Muscle layer of colon (tissue), 2 donors: ENCODE measurements around the gene EEF1AKMT4.

Experiments used
- H3K27ac ChIP-seq: one replicate; pipeline ENCODE4 v1.7.0; 2013; ENCODE audit warnings: low read depth, mild to moderate bottlenecking, low read length, moderate library complexity
- H3K27me3 ChIP-seq, 2 donors: one replicate each; pipeline ENCODE4 v1.7.0; 2013; ENCODE audit warnings: low read length in 2 of 2, mild to moderate bottlenecking in 2 of 2; ENCODE audit not compliant: insufficient read depth in 2 of 2, control insufficient read depth in 1 of 2
- H3K36me3 ChIP-seq: one replicate; pipeline ENCODE4 v1.7.0; 2013; ENCODE audit warnings: mild to moderate bottlenecking, low read length; ENCODE audit not compliant: insufficient read depth
- H3K4me1 ChIP-seq: one replicate; pipeline ENCODE4 v1.7.0; 2013; ENCODE audit warnings: mild to moderate bottlenecking, low read length; ENCODE audit not compliant: insufficient read depth
- H3K4me3 ChIP-seq, 2 donors: one replicate each; pipeline ENCODE4 v1.7.0; 2013; ENCODE audit warnings: low read length in 2 of 2, low read depth in 1 of 2, mild to moderate bottlenecking in 1 of 2, moderate library complexity in 1 of 2
- H3K9ac ChIP-seq: one replicate; pipeline ENCODE4 v1.7.0; 2013; ENCODE audit warnings: low read length
- H3K9me3 ChIP-seq: one replicate; pipeline ENCODE4 v1.7.0; 2013; ENCODE audit warnings: mild to moderate bottlenecking, low read length
- donor health status: abdominal sarcoma.
- donor health status: Adenocarcinoma of cecum.

EEF1AKMT4 gene

DNA sequence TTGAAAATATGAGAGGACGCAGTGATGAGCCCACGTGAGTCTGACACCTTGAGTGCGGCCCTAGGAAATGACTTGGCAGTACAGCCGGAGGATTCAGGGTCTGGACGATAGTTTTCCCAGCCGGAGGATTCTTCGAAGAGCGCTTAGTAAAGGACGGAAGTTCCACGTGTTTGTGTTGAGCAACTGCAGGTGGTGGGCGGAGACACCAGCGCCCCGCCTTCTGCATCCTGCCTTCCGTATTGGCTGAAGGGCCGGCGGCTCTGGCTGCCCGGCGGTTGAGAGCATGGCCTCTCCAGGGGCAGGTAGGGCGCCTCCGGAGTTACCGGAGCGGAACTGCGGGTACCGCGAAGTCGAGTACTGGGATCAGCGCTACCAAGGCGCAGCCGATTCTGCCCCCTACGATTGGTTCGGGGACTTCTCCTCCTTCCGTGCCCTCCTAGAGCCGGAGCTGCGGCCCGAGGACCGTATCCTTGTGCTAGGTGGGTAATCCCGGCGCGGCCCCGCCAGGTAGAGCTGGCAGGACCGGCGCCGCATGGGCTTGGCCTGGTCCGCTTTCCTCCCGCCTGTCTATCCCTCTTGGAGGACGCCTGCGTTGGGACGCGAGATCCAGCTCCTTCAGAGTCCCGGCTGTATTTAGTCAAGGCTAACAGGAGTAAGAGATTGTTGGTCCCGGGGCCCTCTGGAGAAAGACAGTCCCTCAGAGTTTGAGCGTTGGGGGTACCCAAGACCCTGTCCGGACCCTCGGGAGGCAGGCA, at the start of gene EEF1AKMT4:
TSS of gene EEF1AKMT4 (plus strand) at position 261 of the 755 bp plus-strand sequence. CDS start at position 284, 23 bp downstream.
- Histone ChIP-seq H3K27me3 (no peaks in the 10 kb centered on the region), H3K9ac (peak within 1 kb of the TSS; percentile 81), H3K4me3 (peak within 1 kb of the TSS; percentile 89 to 92), H3K27ac (peak within 1 kb of the TSS; percentile 94), H3K9me3 (no peaks in the 10 kb centered on the region), H3K36me3 (peaks cover 10% of the 10 kb centered on the region), H3K4me1 (peaks cover 15% of the 10 kb centered on the region)

DNA sequence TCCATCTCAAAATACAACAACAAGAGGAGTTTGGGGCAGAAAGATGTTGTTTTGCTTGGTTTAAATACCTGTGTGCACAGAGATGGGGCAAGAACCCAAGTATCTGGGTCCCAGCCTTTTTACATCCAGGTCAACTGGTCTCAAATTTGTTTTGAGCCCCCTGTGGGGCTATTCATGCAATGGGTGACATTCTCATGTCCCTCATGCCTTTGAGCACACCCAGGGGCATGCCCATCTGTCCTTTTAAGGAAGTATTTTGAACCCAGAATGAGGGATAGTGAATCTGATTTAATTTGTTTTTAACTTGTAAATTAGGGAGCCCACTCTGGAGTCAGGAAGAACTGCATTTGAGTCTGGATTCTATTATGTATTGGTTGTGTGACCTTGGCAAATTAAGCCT, 48.6 kb upstream of the EEF1AKMT4 start:
- no peaks in the 10 kb centered on the region for H3K36me3 ChIP-seq
- H3K27ac ChIP-seq, result no peak overlapping the region
- H3K9me3 ChIP-seq, result no peaks in the 10 kb centered on the region
- H3K27me3 ChIP-seq, result no peaks in the 10 kb centered on the region
- H3K4me3 ChIP-seq, result no peak overlapping the region
- H3K9ac ChIP-seq, result no peak overlapping the region
- no peaks in the 10 kb centered on the region for H3K4me1 ChIP-seq

DNA sequence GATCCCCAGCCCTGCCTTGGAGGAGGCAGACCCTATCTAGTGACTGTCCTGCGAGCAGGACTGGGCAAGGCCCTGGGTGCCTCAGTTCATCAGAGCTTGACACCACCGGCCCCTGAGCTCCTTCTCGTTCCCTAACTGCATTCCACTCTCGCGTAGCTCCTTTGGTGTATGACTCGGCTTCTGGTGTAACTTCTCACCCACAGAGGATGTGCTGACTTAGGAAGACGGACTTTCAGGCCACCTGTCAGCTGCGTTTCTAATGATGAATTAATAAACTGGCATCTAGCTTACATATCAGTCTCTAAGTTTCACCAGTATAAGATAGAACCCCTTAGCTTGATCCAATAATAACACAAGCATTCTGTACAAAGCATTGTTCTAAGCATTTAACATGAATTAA, 45.9 kb upstream of the EEF1AKMT4 start:
- no peak overlapping the region for H3K27ac ChIP-seq
- no peak overlapping the region for H3K9ac ChIP-seq
- H3K36me3 ChIP-seq, result no peaks in the 10 kb centered on the region
- H3K4me3 ChIP-seq, result no peak overlapping the region
- no peaks in the 10 kb centered on the region for H3K9me3 ChIP-seq
- no peaks in the 10 kb centered on the region for H3K27me3 ChIP-seq
- H3K4me1 ChIP-seq, result no peaks in the 10 kb centered on the region

DNA sequence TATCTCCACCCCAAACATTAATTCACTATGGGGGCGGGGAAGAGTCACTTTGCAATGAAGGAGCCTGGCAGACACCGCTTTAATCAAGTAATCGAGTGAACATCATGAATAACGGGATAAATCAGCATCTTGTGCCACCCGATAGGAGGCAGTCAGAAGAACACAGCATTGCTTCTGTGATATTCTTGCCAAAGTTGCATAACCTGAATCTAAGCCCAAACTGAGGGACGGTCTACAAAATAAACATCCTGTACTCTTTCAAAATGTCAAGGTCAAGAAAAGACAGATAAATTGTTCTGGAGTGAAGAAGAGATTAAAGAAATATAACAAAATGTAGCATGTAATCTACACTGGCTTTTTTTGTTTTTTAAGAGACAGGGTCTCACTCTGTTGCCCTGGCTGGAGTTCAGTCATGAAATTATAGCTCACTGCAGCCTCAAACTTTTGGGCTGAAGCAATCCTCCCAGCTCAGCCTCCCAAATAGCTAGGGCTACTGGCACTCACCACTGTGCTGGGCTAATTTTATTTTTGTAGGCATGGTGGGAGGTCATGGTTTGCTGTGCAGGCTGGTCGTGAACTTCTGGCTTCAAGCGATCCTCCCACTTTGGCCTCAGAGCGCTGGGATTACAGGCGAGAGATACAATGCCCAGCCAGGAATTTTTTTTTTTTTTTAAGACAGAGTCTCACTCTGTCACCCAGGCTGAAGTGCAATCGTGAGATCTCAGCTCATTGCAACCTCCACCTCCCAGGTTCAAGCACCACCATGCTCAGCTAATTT, 40.1 kb upstream of the EEF1AKMT4 start:
- Histone ChIP-seq H3K27ac (no peak overlapping the region), H3K4me3 (no peak overlapping the region), H3K9ac (no peak overlapping the region), H3K9me3 (no peaks in the 10 kb centered on the region), H3K36me3 (no peaks in the 10 kb centered on the region), H3K27me3 (no peaks in the 10 kb centered on the region), H3K4me1 (no peaks in the 10 kb centered on the region)

DNA sequence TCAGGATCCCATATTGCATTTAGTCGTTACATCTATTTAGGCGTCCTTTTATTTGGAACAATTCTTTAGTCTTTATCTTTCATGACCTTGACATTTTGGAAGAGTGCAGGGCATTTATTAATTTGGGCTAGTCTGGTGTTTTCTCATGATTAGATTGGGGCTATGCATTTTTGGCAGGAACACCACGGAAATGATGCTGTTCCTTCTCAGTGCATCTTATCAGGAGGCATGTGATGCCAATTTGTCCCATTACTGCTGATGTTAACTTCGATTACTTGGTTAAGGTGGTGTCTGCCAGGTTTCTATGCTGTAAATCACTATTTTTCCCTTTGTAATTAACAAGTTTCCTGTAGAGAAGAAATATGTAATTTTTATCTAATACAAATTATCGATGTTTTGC, 38.2 kb upstream of the EEF1AKMT4 start:
- H3K4me1 ChIP-seq, result no peaks in the 10 kb centered on the region
- no peaks in the 10 kb centered on the region for H3K36me3 ChIP-seq
- H3K9me3 ChIP-seq, result no peaks in the 10 kb centered on the region
- H3K4me3 ChIP-seq, result no peak overlapping the region
- no peaks in the 10 kb centered on the region for H3K27me3 ChIP-seq
- no peak overlapping the region for H3K9ac ChIP-seq
- H3K27ac ChIP-seq, result no peak overlapping the region

DNA sequence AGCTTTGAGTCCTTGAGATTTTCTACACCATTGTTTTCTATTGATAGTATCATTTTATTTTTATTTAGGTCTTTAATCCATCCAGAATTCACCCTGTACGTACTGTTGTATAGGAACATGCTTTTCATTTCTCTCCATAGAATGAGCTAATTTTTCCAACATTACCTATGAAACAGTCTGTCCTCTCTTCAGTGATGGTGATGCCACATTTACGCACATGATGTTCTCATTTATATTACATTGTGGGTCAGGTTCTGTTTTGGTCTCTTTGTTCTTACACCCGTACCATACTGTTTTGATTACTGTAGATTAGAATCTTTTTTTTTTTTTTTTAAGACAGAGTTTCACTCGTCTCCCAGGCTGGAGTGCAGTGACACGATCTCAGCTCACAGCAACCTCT, 37.8 kb upstream of the EEF1AKMT4 start:
- no peak overlapping the region for H3K9ac ChIP-seq
- no peaks in the 10 kb centered on the region for H3K27me3 ChIP-seq
- no peaks in the 10 kb centered on the region for H3K9me3 ChIP-seq
- no peak overlapping the region for H3K27ac ChIP-seq
- H3K36me3 ChIP-seq, result no peaks in the 10 kb centered on the region
- no peaks in the 10 kb centered on the region for H3K4me1 ChIP-seq
- H3K4me3 ChIP-seq, result no peak overlapping the region

DNA sequence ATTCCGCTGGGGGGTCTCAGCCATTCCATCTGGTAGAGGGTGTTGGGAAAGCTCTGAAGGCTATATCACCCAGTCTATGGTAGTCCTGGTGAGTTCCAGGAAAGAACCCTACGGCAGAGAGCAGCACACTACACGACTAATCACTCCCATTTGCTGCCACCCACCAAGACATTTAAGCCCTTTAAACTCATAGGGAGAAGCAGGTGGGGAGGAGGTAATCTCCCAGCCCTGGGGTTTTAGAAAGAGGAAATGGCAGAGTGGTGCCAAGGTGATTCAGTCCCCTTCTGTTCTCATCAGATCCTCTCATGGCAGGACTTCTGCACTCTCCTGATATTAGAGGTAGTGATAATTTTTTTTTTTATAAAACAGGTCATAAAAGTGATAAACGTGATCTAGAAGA, 30.7 kb upstream of the EEF1AKMT4 start:
- Histone ChIP-seq H3K36me3 (no peaks in the 10 kb centered on the region), H3K4me3 (no peak overlapping the region), H3K9ac (no peak overlapping the region), H3K4me1 (no peaks in the 10 kb centered on the region), H3K9me3 (no peaks in the 10 kb centered on the region), H3K27me3 (peaks cover 0 to 4% of the 10 kb centered on the region in 2 donors), H3K27ac (no peak overlapping the region)

DNA sequence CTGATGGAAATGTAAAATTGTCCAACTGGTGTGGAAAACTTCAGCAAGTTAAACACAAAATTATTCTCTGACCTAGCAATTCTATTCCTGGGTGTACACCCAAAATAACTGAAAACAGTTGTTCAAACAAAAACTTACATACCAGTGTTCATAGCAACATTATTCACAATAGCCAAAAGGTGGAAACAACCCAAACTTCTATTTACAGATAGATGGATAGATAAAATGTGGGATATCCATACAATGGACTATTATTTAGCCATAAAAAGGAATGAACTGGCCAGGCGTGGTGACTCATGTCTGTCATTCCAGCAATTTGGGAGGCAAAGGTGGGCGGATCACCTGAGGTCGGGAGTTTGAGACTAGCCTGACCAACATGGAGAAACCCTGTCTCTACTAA, 27.0 kb upstream of the EEF1AKMT4 start:
- Histone ChIP-seq H3K9ac (no peak overlapping the region), H3K9me3 (no peaks in the 10 kb centered on the region), H3K4me1 (no peaks in the 10 kb centered on the region), H3K4me3 (no peak overlapping the region), H3K27me3 (peaks cover 0 to 11% of the 10 kb centered on the region in 2 donors), H3K36me3 (no peaks in the 10 kb centered on the region), H3K27ac (no peak overlapping the region)

DNA sequence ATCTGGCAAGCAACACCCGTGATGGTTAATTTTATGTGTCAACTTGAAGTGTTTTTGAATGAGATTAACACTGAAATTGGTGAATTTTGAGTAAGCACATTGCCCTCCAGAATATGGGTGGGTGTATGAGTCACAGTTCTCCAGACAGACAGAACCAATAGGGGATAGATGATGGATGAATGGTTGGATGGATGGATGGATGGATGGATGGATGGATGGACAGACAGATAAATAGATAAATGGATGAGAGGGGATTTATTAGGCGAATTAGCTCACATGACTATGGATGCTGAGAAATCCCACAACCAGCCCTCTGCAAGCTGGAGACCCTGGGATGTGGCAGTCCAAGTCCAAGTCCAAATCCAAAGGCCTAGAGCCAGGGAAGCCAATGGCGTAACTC, 25.5 kb upstream of the EEF1AKMT4 start:
- no peak overlapping the region for H3K4me3 ChIP-seq
- peaks cover 6% of the 10 kb centered on the region for H3K4me1 ChIP-seq
- peaks cover 10 to 25% of the 10 kb centered on the region in 2 donors for H3K27me3 ChIP-seq
- H3K36me3 ChIP-seq, result no peaks in the 10 kb centered on the region
- H3K9me3 ChIP-seq, result no peaks in the 10 kb centered on the region
- H3K27ac ChIP-seq, result no peak overlapping the region
- H3K9ac ChIP-seq, result no peak overlapping the region

DNA sequence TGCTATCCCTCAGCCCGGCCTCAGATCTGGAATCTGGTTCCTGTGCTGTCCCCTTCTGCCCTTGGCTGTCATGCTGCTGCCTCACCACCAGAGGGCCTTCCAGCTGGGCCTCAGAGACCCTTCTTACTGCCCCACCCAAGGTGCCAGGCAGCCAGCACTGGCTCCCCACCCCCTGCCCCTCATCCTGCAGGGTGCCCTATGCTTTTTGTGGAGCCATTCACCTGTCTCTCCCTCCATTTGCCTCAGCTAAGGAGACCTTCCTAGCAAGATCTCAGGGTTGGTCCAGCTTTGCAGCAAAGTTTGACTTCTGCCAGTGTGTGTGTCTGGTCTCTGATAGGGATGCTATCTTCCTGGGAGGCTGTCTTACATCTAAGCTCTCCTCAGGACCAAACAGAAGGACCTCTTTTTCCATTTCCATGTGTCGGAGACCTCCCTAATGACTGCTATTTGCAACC, 22.0 kb upstream of the EEF1AKMT4 start:
- peaks cover 29 to 51% of the 10 kb centered on the region in 2 donors for H3K27me3 ChIP-seq
- no peak overlapping the region for H3K27ac ChIP-seq
- no peaks in the 10 kb centered on the region for H3K36me3 ChIP-seq
- H3K4me1 ChIP-seq, result peaks cover 13% of the 10 kb centered on the region
- no peak overlapping the region for H3K9ac ChIP-seq
- no peak overlapping the region for H3K4me3 ChIP-seq
- H3K9me3 ChIP-seq, result no peaks in the 10 kb centered on the region

DNA sequence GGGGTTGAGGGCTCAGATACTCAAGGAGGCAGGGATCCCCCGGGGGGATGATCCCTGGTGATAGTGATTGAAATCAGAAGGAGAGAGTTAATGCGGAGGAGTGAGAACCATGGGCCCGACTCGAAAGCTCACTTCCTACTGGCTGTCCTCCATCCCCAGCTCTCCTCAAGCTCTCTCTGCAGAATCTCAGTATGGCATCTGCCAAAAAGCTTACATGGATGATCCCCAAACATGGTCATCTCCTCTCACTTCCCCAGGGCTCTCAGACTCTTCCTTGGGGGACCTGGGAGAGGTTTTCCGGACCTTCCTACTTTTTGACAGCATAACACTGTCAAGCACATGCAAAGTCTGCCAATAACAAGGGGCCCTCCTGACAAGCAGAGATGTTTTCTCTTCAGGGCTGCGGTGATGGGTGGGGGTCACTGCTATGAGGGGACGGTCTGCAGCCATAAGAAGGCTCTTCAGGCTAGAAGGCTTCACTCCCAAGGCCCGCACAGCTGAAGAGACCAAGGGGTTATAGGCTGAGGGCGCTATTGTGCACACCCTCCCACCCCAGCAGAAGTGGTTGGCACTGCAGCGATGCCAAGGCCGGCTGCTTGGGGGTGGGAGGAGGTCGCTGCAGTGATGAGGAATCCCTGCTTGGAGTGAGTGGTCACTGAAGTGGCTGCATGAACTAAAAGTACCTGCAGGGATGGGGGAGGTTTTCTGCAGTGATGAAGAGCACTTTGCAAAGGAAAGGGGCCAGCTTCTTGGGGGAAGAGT, 20.9 kb upstream of the EEF1AKMT4 start:
- H3K27me3 ChIP-seq, result peaks cover 29 to 62% of the 10 kb centered on the region in 2 donors
- H3K36me3 ChIP-seq, result no peaks in the 10 kb centered on the region
- no peak overlapping the region for H3K27ac ChIP-seq
- peaks cover 13% of the 10 kb centered on the region for H3K4me1 ChIP-seq
- no peaks in the 10 kb centered on the region for H3K9me3 ChIP-seq
- H3K4me3 ChIP-seq, result peak overlapping the region; percentile 35 to 50
- no peak overlapping the region for H3K9ac ChIP-seq
